H9 (cell line): Measurements from ENCODE around the gene CHST15. TPM values are rescaled to one million over a fixed set of nuclear protein-coding genes. Genes with fewer than 3 reads are reported as not detected.

Experiments used
- DNase-seq: peaks from one replicate; pipeline ENCODE4 v3.0.0-alpha.2; 2017
- H2AFZ ChIP-seq: one replicate; pipeline ENCODE4 v1.6.1; 2013; ENCODE audit warnings: mild to moderate bottlenecking, low read length, control low read depth, moderate library complexity
- H2AK5ac ChIP-seq: 2 replicates; pipeline ENCODE4 v1.6.1; 2013; ENCODE audit warnings: low read length, control low read depth, mixed read lengths; ENCODE audit not compliant: insufficient read length
- H2BK120ac ChIP-seq: one replicate; pipeline ENCODE4 v1.6.1; 2013; ENCODE audit warnings: low read depth, mild to moderate bottlenecking, low read length, control low read depth, inconsistent platforms; ENCODE audit not compliant: poor library complexity, severe bottlenecking
- H2BK12ac ChIP-seq: 2 replicates; pipeline ENCODE4 v1.6.1; 2013; ENCODE audit warnings: low read length, control low read depth, mixed read lengths, low read depth; ENCODE audit not compliant: insufficient read length
- H2BK15ac ChIP-seq: 2 replicates; pipeline ENCODE4 v1.6.1; 2013; ENCODE audit warnings: low read depth, low read length, control low read depth
- H2BK20ac ChIP-seq: one replicate; pipeline ENCODE4 v1.6.1; 2013; ENCODE audit warnings: low read depth, mild to moderate bottlenecking, low read length, control low read depth, inconsistent platforms; ENCODE audit not compliant: poor library complexity, severe bottlenecking
- H2BK5ac ChIP-seq: 2 replicates; pipeline ENCODE4 v1.6.1; 2013; ENCODE audit warnings: low read length, control low read depth, mixed read lengths; ENCODE audit not compliant: insufficient read length
- H3K14ac ChIP-seq: 2 replicates; pipeline ENCODE4 v1.6.1; 2013; ENCODE audit warnings: low read length, control low read depth; ENCODE audit not compliant: insufficient read depth
- H3K18ac ChIP-seq: 2 replicates; pipeline ENCODE4 v1.6.1; 2013; ENCODE audit warnings: low read depth, mild to moderate bottlenecking, mixed read lengths, low read length, control low read depth; ENCODE audit not compliant: insufficient read length
- H3K23ac ChIP-seq: 2 replicates; pipeline ENCODE4 v1.6.1; 2013; ENCODE audit warnings: low read length, control low read depth, mixed read lengths, low read depth; ENCODE audit not compliant: insufficient read length
- H3K23me2 ChIP-seq: 2 replicates; pipeline ENCODE4 v1.6.1; 2013; ENCODE audit warnings: low read depth, mild to moderate bottlenecking, mixed read lengths, low read length, control low read depth; ENCODE audit not compliant: insufficient read length, poor library complexity, severe bottlenecking
- H3K27ac ChIP-seq: 2 replicates; pipeline ENCODE4 v1.5.1; 2013; ENCODE audit warnings: low read length, control low read depth, mixed read lengths, low read depth; ENCODE audit not compliant: insufficient read length
- H3K27me3 ChIP-seq: 2 replicates; pipeline ENCODE4 v1.6.1; 2013; ENCODE audit warnings: low read length, control low read depth, inconsistent platforms; ENCODE audit not compliant: insufficient read depth
- H3K4ac ChIP-seq: 2 replicates; pipeline ENCODE4 v1.6.1; 2013; ENCODE audit warnings: low read depth, mild to moderate bottlenecking, control low read depth, inconsistent platforms, low read length, moderate library complexity
- H3K4me1 ChIP-seq: 2 replicates; pipeline ENCODE4 v1.6.1; 2013; ENCODE audit warnings: low read length, control low read depth, inconsistent platforms; ENCODE audit not compliant: insufficient read depth
- H3K4me2 ChIP-seq: 2 replicates; pipeline ENCODE4 v1.6.1; 2013; ENCODE audit warnings: low read length, control low read depth, mixed read lengths; ENCODE audit not compliant: insufficient read length, insufficient read depth
- H3K56ac ChIP-seq: 2 replicates; pipeline ENCODE4 v1.6.1; 2013; ENCODE audit warnings: low read depth, mild to moderate bottlenecking, mixed read lengths, low read length, control low read depth; ENCODE audit not compliant: insufficient read length
- H3K79me1 ChIP-seq: 2 replicates; pipeline ENCODE4 v1.6.1; 2013; ENCODE audit warnings: low read depth, mild to moderate bottlenecking, moderate library complexity, low read length, control low read depth, inconsistent platforms; ENCODE audit not compliant: insufficient read depth, poor library complexity, severe bottlenecking
- H3K79me2 ChIP-seq: 2 replicates; pipeline ENCODE4 v1.6.1; 2013; ENCODE audit warnings: low read length, control low read depth, inconsistent platforms; ENCODE audit not compliant: insufficient read depth
- H3K9ac ChIP-seq: 2 replicates; pipeline ENCODE4 v1.6.1; 2013; ENCODE audit warnings: low read length, control low read depth, mixed read lengths; ENCODE audit not compliant: insufficient read length; ENCODE audit errors: extremely low read depth
- H3K9me3 ChIP-seq: one replicate; pipeline ENCODE4 v1.6.1; 2013; ENCODE audit warnings: low read depth, low read length, inconsistent platforms; ENCODE audit not compliant: control insufficient read depth
- H3T11ph ChIP-seq: one replicate; pipeline ENCODE4 v1.6.1; 2013; ENCODE audit warnings: mild to moderate bottlenecking, low read length, control low read depth, inconsistent platforms
- H4K20me1 ChIP-seq: one replicate; pipeline ENCODE4 v1.6.1; 2013; ENCODE audit not compliant: control insufficient read depth, insufficient read length, insufficient read depth
- H4K5ac ChIP-seq: 2 replicates; pipeline ENCODE4 v1.6.1; 2013; ENCODE audit warnings: low read depth, mild to moderate bottlenecking, mixed read lengths, low read length, control low read depth; ENCODE audit not compliant: insufficient read length
- H4K8ac ChIP-seq: replicated peaks from 2 replicates; pipeline ENCODE4 v1.6.1; 2013; ENCODE audit warnings: low read length, control low read depth, mixed read lengths, low read depth; ENCODE audit not compliant: insufficient read length
- H4K91ac ChIP-seq: 2 replicates; pipeline ENCODE4 v1.6.1; 2013; ENCODE audit warnings: low read depth, mild to moderate bottlenecking, moderate library complexity, mixed read lengths, low read length, control low read depth; ENCODE audit not compliant: insufficient read length
- H3K27ac Mint-ChIP-seq, 3 experiments: 2 replicates in 2 of 3; 3 replicates in 1 of 3; pipeline ENCODE4 v1.8.0; 2020 to 2021; ENCODE audit warnings: mixed read lengths in 3 of 3, mild to moderate bottlenecking in 1 of 3, moderate library complexity in 1 of 3
- H3K27me3 Mint-ChIP-seq: 2 replicates; pipeline ENCODE4 v1.8.0; 2021; ENCODE audit warnings: low read depth, mild to moderate bottlenecking, moderate library complexity, mixed read lengths
- H3K36me3 Mint-ChIP-seq, 3 experiments: 2 replicates in 2 of 3; 3 replicates in 1 of 3; pipeline ENCODE4 v1.8.0; 2020 to 2021; ENCODE audit warnings: low read depth in 3 of 3, mixed read lengths in 3 of 3; ENCODE audit not compliant: insufficient read depth in 1 of 3
- H3K4me1 Mint-ChIP-seq, 2 experiments: 2 replicates each; pipeline ENCODE4 v1.8.0; 2020; ENCODE audit warnings: mixed read lengths in 2 of 2
- H3K4me3 Mint-ChIP-seq, 2 experiments: 2 replicates in 1 of 2; 3 replicates in 1 of 2; pipeline ENCODE4 v1.8.0; 2020 to 2021; ENCODE audit warnings: mild to moderate bottlenecking in 2 of 2, mixed read lengths in 2 of 2, moderate library complexity in 1 of 2
- H3K9me3 Mint-ChIP-seq, 2 experiments: 2 replicates in 1 of 2; 3 replicates in 1 of 2; pipeline ENCODE4 v1.8.0; 2020; ENCODE audit warnings: mild to moderate bottlenecking in 2 of 2, mixed read lengths in 2 of 2, moderate library complexity in 1 of 2
- CTCF ChIP-seq: fragments of 200-600 bp; sonication (generic); conservative IDR thresholded peaks from 3 replicates; pipeline ENCODE4 v1.8.0; 2021; ENCODE audit warnings: antibody characterized with exemption, mild to moderate bottlenecking
- WGBS: extraction: QIAGEN DNeasy Blood & Tissue Kit; methylation state at CpG from one replicate; pipeline ENCODE4 v1.1.7; 2013; ENCODE audit warnings: missing lambda C conversion rate, low lambda C conversion rate, mixed read lengths; ENCODE audit not compliant: insufficient read length; ENCODE audit errors: extremely low coverage; 5-methylcytosine and 5-hydroxymethylcytosine counted together
- total RNA-seq: library from RNA; stranded (reverse); gene quantifications from 2 replicates; pipeline ENCODE4 v1.2.1, GENCODE V29; 2021

Gene CHST15
- total RNA-seq, 1 experiment from 2014 or later = 8.7 TPM

GRCh38 chr10:124086787-124087671 lies 6.4 kb downstream of the CHST15 start:
- H2BK5ac ChIP-seq = no peak overlapping the region
- no peak overlapping the region for H2BK15ac ChIP-seq
- H2BK120ac ChIP-seq = no peak overlapping the region
- no peak overlapping the region for H4K8ac ChIP-seq
- H3K9me3 ChIP-seq = no peaks in the 10 kb centered on the region
- H2BK20ac ChIP-seq = no peak overlapping the region
- peak overlapping the region in 1 of 3 experiments; percentile 64; a peak in 1 of 7 replicates for H3K27ac Mint-ChIP-seq
- no peak for DNase-seq
- H3K23me2 ChIP-seq = peaks cover 8% of the 10 kb centered on the region
- H4K91ac ChIP-seq = no peak overlapping the region
- WGBS = no CpG with 5 or more reads among the region's 18 CpGs
- H3K18ac ChIP-seq = no peak overlapping the region
- no peaks in the 10 kb centered on the region for H4K20me1 ChIP-seq
- no peak overlapping the region for H2AFZ ChIP-seq
- no peak overlapping the region for H3K56ac ChIP-seq
- H4K5ac ChIP-seq = no peak overlapping the region
- no peak overlapping the region for H3K14ac ChIP-seq
- no peak overlapping the region for H2AK5ac ChIP-seq
- no peak overlapping the region for H3T11ph ChIP-seq
- no peaks in the 10 kb centered on the region for H3K79me2 ChIP-seq
- H3K9me3 Mint-ChIP-seq = no peaks in the 10 kb centered on the region; a peak in 1 of 5 replicates
- no peak overlapping the region for H3K9ac ChIP-seq
- H3K4me1 Mint-ChIP-seq = peaks cover 29 to 31% of the 10 kb centered on the region in 2 experiments
- H2BK12ac ChIP-seq = no peak overlapping the region
- TF ChIP-seq CTCF = no peak
- peaks cover 5% of the 10 kb centered on the region; the same call in 1 of the 2 replicates for H3K27me3 ChIP-seq
- H3K36me3 Mint-ChIP-seq = peaks cover 2 to 9% (median 6%) of the 10 kb centered on the region in 3 experiments; a peak in 5 of 7 replicates
- no peak overlapping the region for H3K4me2 ChIP-seq
- H3K27ac ChIP-seq = no peak overlapping the region
- H3K27me3 Mint-ChIP-seq = peaks cover 38% of the 10 kb centered on the region
- H3K79me1 ChIP-seq = no peaks in the 10 kb centered on the region
- no peaks in the 10 kb centered on the region for H3K4me1 ChIP-seq
- H3K4ac ChIP-seq = no peak overlapping the region
- no peak overlapping the region for H3K23ac ChIP-seq
- no peak overlapping the region; a peak in 1 of 5 replicates for H3K4me3 Mint-ChIP-seq
